HCT116 (cell line): ENCODE data around the gene DNAJC18. TPM values are rescaled to one million over a fixed set of nuclear protein-coding genes. Genes with fewer than 3 reads are reported as not detected.

Experiments
- ATAC-seq: fragments of 200-7000 bp; cut with Tn5 transposase; 2 replicates; pipeline ENCODE4 v1.9.1; 2020; ENCODE audit warnings: mild to moderate bottlenecking, moderate library complexity
- BruUV-seq: library from RNA; stranded (reverse); fragments of 400-500 nt; replicated peaks from 2 replicates; lab custom pipeline; 2021; lab: Mats Ljungman, UMichigan
- CTCF ChIA-PET: fragments of 300-600 bp; sonication (Branson Sonifier 250); formaldehyde crosslinking; loops from one replicate; lab custom pipeline; 2021; ENCODE audit warnings: antibody characterized with exemption; lab: Charles Lee
- POLR2A ChIA-PET: fragments of 300-600, 350-600 bp; sonication (Branson Sonifier 250); formaldehyde crosslinking; loops from one replicate; lab custom pipeline; 2021; ENCODE audit warnings: antibody characterized with exemption; lab: Charles Lee
- RAD21 ChIA-PET, 2 experiments: fragments of 300-600 bp; sonication (Branson Sonifier 250); formaldehyde crosslinking; loops; one replicate each; lab custom pipeline; 2023; ENCODE audit warnings: low total read pairs in 2 of 2; ENCODE audit not compliant: uncharacterized antibody in 2 of 2, unreplicated experiment in 2 of 2, low non-redundant PET in 1 of 2; lab: Charles Lee
- DNase-seq: peaks from one replicate; pipeline ENCODE4 v3.0.0-alpha.2; 2010; ENCODE audit warnings: low read depth, low spot score
- H2AFZ ChIP-seq: fragments of 200-600 bp; shearing (Covaris generic), sonication (generic); 2 replicates; pipeline ENCODE4 v1.6.1; 2017; ENCODE audit warnings: low read depth, mixed run types, mixed read lengths, antibody characterized with exemption, low read length; ENCODE audit not compliant: poor library complexity, severe bottlenecking
- H3K27ac ChIP-seq: 2 replicates; pipeline ENCODE4 v1.5.1; 2012; ENCODE audit warnings: low read depth, low read length
- H3K27me3 ChIP-seq: fragments of 200-600 bp; sonication (generic); 2 replicates; pipeline ENCODE4 v1.6.1; 2016; ENCODE audit warnings: mixed run types, low read length, mixed read lengths; ENCODE audit not compliant: insufficient read depth
- H3K36me3 ChIP-seq, 2 experiments: fragments of 200-500 bp in 1 of 2; fragments of 200-600 bp in 1 of 2; sonication (Bioruptor generic) in 1 of 2; sonication (generic) in 1 of 2; 2 replicates each; pipeline versions ENCODE4 v1.5.1 to v1.6.1; 2014 to 2016; ENCODE audit warnings: low read length in 2 of 2, inconsistent platforms in 1 of 2, mixed read lengths in 1 of 2, mixed run types in 1 of 2; ENCODE audit not compliant: insufficient read depth in 2 of 2, control insufficient read depth in 1 of 2
- H3K4me1 ChIP-seq, 2 experiments: fragments of 200-600 bp in 1 of 2; sonication (generic) in 1 of 2; 2 replicates each; pipeline versions ENCODE4 v1.5.1 to v1.6.1; 2012 to 2017; ENCODE audit warnings: low read length in 2 of 2, inconsistent platforms in 1 of 2, mild to moderate bottlenecking in 1 of 2, mixed read lengths in 1 of 2, mixed run types in 1 of 2, moderate library complexity in 1 of 2; ENCODE audit not compliant: insufficient read depth in 2 of 2, control insufficient read depth in 1 of 2
- H3K4me2 ChIP-seq: fragments of 200-600 bp; sonication (generic); 2 replicates; pipeline ENCODE4 v1.6.1; 2017; ENCODE audit warnings: mixed run types, low read length, mixed read lengths
- H3K4me3 ChIP-seq, 2 experiments: fragments of 200-600 bp in 1 of 2; sonication (generic) in 1 of 2; replicated peaks in 1 of 2; 2 replicates each; pipeline ENCODE4 v1.5.1; 2011 to 2016; ENCODE audit warnings: low read length in 2 of 2, control low read depth in 1 of 2, low read depth in 1 of 2, mild to moderate bottlenecking in 1 of 2, mixed read lengths in 1 of 2, mixed run types in 1 of 2
- H3K79me2 ChIP-seq: fragments of 200-600 bp; sonication (generic); 2 replicates; pipeline ENCODE4 v1.6.1; 2017; ENCODE audit warnings: mild to moderate bottlenecking, mixed run types, low read length, moderate library complexity, mixed read lengths; ENCODE audit not compliant: insufficient read depth
- H3K9ac ChIP-seq: fragments of 200-600 bp; sonication (generic); 2 replicates; pipeline ENCODE4 v1.6.1; 2016; ENCODE audit warnings: low read length, mixed read lengths
- H3K9me2 ChIP-seq: fragments of 200-600 bp; sonication (generic), shearing (Covaris generic); 2 replicates; pipeline ENCODE4 v1.6.1; 2017; ENCODE audit warnings: mixed run types, mild to moderate bottlenecking, moderate library complexity; ENCODE audit not compliant: insufficient read depth
- H3K9me3 ChIP-seq, 2 experiments: fragments of 200-500 bp in 1 of 2; fragments of 200-600 bp in 1 of 2; sonication (Bioruptor generic) in 1 of 2; sonication (generic) in 1 of 2; 2 replicates each; pipeline ENCODE4 v1.6.1; 2014 to 2017; ENCODE audit warnings: low read length in 2 of 2, mixed read lengths in 2 of 2, inconsistent platforms in 1 of 2, low read depth in 1 of 2, mild to moderate bottlenecking in 1 of 2, mixed run types in 1 of 2, moderate library complexity in 1 of 2; ENCODE audit not compliant: control insufficient read depth in 1 of 2, insufficient read depth in 1 of 2
- H4K20me1 ChIP-seq: fragments of 200-600 bp; sonication (generic), shearing (Covaris generic); 2 replicates; pipeline ENCODE4 v1.6.1; 2017; ENCODE audit warnings: mixed run types, mild to moderate bottlenecking, moderate library complexity; ENCODE audit not compliant: insufficient read depth
- POLR2AphosphoS5 ChIP-seq: IDR thresholded peaks from 2 replicates; pipeline ENCODE4 v1.6.1; 2011; ENCODE audit warnings: mild to moderate bottlenecking, low read depth, low read length, moderate library complexity
- RAD21 ChIP-seq: IDR thresholded peaks from 2 replicates; pipeline ENCODE4 v1.6.1; 2012; ENCODE audit warnings: low read depth, mild to moderate bottlenecking
- ZNF274 ChIP-seq: fragments of 200-500 bp; sonication (Bioruptor generic); IDR thresholded peaks from 2 replicates; pipeline ENCODE4 v1.6.1; 2014; ENCODE audit warnings: mild to moderate bottlenecking, low read depth, low read length, inconsistent platforms
- intact Hi-C: fragments of 100-400 bp; cut with micrococcal nuclease; formaldehyde crosslinking; loops from 2 replicates; pipeline ENCODE4 v1.10.0; 2022
- total RNA-seq: library from RNA; stranded (reverse); gene quantifications from one replicate; pipeline ENCODE4 v1.2.1, GENCODE V29; 2021; ENCODE audit not compliant: unreplicated experiment
- TF ChIP-seq, protein P1 (sequence below): IDR thresholded peaks from 2 replicates; pipeline ENCODE4 v1.6.1; 2012

Gene DNAJC18
- total RNA-seq, 1 experiment from 2014 or later: 5.7 TPM

DNA sequence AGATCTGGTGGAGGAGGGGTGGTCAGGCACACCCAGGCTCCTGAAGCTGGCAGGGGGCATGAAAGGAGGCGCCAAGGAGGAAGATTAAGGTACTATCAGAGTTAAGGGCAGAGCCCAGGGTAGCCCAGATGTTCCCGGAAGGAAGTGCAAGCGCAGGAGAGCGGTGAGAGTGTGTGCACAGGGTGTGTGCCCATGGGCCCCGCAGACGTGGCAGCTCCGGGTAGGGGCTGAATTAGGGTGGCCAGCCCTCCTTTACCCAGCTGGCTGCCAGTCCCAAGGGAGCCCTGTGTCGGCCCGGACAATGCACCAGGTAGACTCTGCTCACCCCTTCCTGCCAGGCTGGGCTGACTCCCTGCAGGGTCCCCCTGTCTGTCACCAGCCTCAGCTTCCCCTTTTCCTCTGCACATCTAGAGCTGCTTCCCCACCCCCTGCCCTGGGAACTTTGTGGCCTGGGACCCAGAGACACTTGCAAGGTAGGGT lies 31.5 kb upstream of the DNAJC18 start, which contains the start of gene SMIM33:
TSS of gene SMIM33 (plus strand) at position 184 of the 480 bp plus-strand sequence. CDS start at position 302, 118 bp downstream.
- Histone ChIP-seq H3K27ac (no peak within 1 kb of the TSS), H3K79me2 (no peaks in the 10 kb centered on the region), H3K4me2 (no peak within 1 kb of the TSS), H3K36me3 (no peaks in the 10 kb centered on the region), H3K9ac (no peak within 1 kb of the TSS), H3K27me3 (no peaks in the 10 kb centered on the region), H3K9me3 (no peaks in the 10 kb centered on the region), H4K20me1 (no peaks in the 10 kb centered on the region), H3K4me3 (no peak within 1 kb of the TSS), H3K4me1 (peaks cover 9% of the 10 kb centered on the region in 2 experiments; a peak in 2 of 4 replicates), H3K9me2 (no peaks in the 10 kb centered on the region), H2AFZ (no peak within 1 kb of the TSS)
- TF ChIP-seq POLR2AphosphoS5 (no peak), ZNF274 (no peak)
- RAD21 ChIA-PET: no interaction called here
- intact Hi-C loops: no loop called here
- no TSS peak for BruUV-seq
- CTCF ChIA-PET: no interaction called here
- no peak for ATAC-seq
- POLR2A ChIA-PET: interaction anchor here (0.7 kb wide), 1 partner anchor 46 kb away, joined by 3 read pairs; no protein-coding TSS in a partner anchor
- no peak for DNase-seq

- H3K27ac ChIP-seq: no peak overlapping the region
- ChIA-PET POLR2A (no interaction called here), CTCF (no interaction called here), RAD21 (no interaction called here)
- intact Hi-C loops: no loop called here
- H3K9me3 ChIP-seq: no peaks in the 10 kb centered on the region
- H4K20me1 ChIP-seq: no peaks in the 10 kb centered on the region
- peaks cover 3 to 6% of the 10 kb centered on the region in 2 experiments; a peak in 2 of 4 replicates for H3K4me1 ChIP-seq
- no peak overlapping the region for H2AFZ ChIP-seq
- no peaks in the 10 kb centered on the region for H3K79me2 ChIP-seq
- peak; percentile 30 for TF ChIP-seq RAD21
- TF ChIP-seq, protein P1, sequence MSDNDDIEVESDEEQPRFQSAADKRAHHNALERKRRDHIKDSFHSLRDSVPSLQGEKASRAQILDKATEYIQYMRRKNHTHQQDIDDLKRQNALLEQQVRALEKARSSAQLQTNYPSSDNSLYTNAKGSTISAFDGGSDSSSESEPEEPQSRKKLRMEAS: no peak
- H3K9me2 ChIP-seq: no peaks in the 10 kb centered on the region
- DNase-seq (no peak), ATAC-seq (peak; percentile 73)
- no TSS peak for BruUV-seq
- no peak overlapping the region for H3K4me2 ChIP-seq
- H3K4me3 ChIP-seq: no peak overlapping the region
- no peaks in the 10 kb centered on the region for H3K36me3 ChIP-seq
- H3K9ac ChIP-seq: no peak overlapping the region
- H3K27me3 ChIP-seq: no peaks in the 10 kb centered on the region
Measured at GRCh38 chr5:139468421-139468931, 29.2 kb upstream of the DNAJC18 start.
